HG03097 (cell line): Measurements from ENCODE around the gene TMEM120A.
A peak's percentile ranks its signal among the peaks of the same experiment; 100 is the strongest.
"Not testable (repeated sequence)": the region's sequence is repeated elsewhere in the genome, so short reads cannot be mapped to it uniquely, and the experiment has no call there.

Experiments
- ATAC-seq: cut with Tn5 transposase; IDR thresholded peaks from one replicate; pipeline ENCODE4 v1.9.1; 2021; ENCODE audit not compliant: unreplicated experiment, low FRiP score

TMEM120A gene

GRCh38 chr7:75994388-75995051, at the start of gene TMEM120A:
TSS of gene TMEM120A (minus strand) at chr7:75994595. CDS start at chr7:75994570, 25 bp downstream.
- peak; percentile 89 for ATAC-seq

- ATAC-seq: no peak
Measured at GRCh38 chr7:76040126-76040525, 45.7 kb upstream of the TMEM120A start.

DNA sequence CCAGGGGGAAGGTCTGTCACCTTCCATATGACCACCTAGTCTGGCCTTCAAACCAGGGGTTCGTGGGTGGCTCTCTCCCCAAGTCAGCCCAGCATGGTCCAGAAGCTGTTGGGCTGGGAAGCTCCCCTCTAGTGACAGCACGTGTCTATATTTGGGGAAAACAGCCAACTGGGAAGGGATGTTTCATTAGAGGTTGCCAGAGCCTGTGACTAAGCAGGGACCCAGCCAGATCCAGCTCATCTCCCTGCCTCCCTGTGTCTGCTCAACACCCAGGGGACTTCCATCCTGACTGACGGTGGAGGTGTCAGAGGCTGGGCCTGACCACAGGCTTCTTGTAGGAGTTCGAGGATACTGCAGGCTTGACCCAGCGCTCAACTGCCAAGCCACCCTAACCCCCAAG, 42.9 kb upstream of the TMEM120A start:
- ATAC-seq: no peak

- ATAC-seq: no peak
Measured at GRCh38 chr7:76031964-76032363, 37.6 kb upstream of the TMEM120A start.

- not testable (repeated sequence) for ATAC-seq
Measured at GRCh38 chr7:76029682-76030081, 35.3 kb upstream of the TMEM120A start.

GRCh38 chr7:76023002-76023401, 28.6 kb upstream of the TMEM120A start:
- ATAC-seq: no peak

DNA sequence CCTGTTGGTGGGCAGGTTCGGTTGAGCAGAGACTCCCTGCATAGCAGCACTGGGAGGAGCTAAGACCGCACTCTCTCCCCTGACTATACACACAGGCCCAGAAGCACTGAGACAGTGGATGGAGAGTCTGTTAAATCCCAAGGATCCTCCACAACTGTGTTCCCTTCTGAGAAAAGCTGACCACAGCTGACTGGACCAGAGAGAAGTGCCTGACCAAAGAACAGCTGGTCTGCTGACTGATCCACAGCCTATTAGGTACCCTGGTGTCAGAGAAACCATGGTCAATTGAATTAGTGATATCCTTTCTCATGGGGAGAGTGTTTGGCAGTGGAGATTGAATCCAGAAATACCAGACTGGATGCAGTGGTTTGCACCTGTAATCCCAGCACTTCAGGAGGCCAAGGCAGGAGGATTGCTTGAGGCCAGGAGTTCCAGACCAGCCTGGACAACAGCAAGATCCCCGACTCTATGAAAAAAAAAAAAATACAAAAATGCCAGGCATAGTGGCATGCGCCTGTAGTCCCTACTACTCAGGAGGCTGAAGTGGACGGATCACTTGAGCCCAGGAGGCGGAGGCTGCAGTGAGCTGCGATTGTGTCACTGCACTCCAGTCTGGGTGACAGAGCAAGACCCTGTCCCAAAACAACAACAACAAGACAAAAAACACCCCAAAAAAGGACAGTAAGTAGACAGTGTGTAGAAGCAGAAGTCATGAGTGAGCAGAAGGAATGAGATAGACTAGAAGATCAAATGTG, 27.8 kb upstream of the TMEM120A start:
- no peak for ATAC-seq

- no peak for ATAC-seq
Measured at GRCh38 chr7:76020031-76020714, 25.8 kb upstream of the TMEM120A start.

DNA sequence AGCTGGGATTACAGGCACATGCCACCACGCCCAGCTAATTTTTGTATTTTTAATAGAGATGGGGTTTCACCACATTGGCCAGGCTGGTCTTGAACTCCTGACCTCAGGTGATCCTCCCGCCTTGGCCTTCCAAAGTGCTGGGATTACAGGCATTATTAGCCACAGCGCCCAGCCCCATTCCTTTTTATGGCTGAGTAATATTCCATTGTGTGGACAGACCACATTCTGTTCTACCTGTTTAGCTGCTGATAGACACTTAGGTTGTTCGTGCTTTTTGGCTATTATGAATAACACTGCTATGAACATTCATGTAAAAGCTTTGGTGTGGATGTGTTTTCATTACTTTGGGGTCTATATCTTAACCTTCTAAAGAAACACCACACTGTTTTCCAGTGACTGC, 24.1 kb upstream of the TMEM120A start:
- ATAC-seq: not testable (repeated sequence)

DNA sequence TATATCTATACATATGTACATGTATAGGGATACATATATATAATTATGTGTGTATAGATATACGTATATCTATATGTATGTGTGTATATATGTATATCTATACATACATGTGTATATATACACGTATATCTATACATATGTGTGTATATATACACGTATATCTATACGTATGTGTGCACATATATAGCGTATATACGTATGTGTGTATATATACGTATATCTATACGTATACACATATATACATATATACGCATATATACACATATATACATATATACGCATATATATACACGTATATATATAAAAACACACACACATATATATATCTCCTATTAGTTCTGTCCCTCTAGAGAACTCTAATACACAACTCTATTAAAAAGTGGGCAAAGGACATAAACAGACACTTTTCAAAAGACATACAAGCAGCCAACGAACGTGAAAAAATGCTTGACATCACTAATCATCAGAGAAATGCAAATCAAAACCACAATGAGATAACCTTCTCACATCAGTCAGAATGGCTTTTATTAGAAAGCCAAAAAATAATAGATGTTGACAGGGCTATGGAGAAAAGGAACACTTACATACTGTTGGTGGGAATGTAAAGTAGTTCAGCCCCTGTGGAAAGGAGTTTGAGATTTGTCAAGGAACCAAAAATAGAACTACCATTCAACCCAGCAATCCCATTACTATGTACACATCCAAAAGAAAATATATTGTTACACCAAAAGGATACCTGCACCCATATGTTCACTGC, 22.0 kb upstream of the TMEM120A start:
- no peak for ATAC-seq

DNA sequence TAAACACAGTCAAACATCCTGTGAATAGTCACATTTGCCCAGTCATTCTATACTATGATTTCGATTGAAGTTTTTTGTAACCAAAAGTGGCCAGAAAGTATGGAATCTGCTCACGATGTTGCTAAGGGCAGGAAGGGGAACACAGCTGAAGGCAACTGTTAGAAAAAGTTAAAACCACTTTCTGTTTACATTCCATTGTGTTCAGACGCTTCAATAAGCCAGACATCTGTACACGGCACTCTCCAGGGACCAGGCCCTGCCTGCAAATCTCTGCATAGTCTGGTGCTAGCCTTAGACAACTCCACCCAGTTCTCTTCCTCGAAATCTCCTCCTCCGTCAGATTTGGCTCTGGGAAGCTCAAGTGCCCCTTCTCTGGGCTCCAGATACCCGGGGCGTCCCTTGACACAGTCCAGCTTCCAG, 17.1 kb upstream of the TMEM120A start:
- ATAC-seq: no peak

GRCh38 chr7:76009672-76010600, 15.5 kb upstream of the TMEM120A start:
- ATAC-seq: no peak

GRCh38 chr7:76008156-76008687, 13.8 kb upstream of the TMEM120A start:
- no peak for ATAC-seq

GRCh38 chr7:76005004-76005403, 10.6 kb upstream of the TMEM120A start:
- not testable (repeated sequence) for ATAC-seq

- no peak for ATAC-seq
Measured at GRCh38 chr7:76003351-76003750, 9.0 kb upstream of the TMEM120A start.

DNA sequence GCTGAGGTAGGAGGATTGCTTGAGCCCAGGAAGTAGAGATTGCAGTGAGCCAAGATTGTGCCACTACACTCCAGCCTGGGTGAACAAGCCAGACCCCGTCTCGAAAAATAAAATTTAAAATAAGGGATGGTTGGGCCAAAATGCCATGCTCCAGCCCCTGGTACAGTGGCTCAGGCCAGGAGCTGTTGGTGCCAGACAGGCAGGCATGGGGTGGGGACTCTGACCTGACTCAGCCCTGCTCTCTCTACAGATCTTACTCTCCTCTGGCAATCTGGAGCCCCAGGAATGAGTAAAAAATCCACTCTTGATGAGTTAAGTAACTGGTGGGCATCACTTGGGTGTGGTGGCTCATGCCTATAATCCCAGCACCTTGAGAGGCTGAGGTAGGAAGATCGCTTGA, 8.4 kb upstream of the TMEM120A start:
- ATAC-seq: no peak

DNA sequence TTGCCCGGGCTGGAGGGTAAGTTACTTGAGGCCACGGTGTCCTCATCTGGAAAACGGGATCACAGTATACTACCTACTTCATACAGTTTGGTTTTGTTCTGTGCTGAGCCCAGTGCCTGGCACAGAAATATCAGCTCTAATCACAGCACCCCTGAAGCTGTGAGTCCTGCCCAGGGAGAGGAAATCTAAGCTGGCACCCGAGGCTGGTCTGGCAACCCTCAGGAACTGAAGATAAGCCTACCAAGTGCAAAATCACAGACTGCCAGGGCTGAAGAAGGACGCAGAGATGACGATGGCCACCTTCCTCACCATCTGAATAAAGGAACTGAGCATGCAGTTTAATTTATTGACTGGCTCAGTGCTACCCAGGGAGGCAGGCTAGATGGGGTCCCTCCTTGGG, 7.7 kb upstream of the TMEM120A start:
- no peak for ATAC-seq

DNA sequence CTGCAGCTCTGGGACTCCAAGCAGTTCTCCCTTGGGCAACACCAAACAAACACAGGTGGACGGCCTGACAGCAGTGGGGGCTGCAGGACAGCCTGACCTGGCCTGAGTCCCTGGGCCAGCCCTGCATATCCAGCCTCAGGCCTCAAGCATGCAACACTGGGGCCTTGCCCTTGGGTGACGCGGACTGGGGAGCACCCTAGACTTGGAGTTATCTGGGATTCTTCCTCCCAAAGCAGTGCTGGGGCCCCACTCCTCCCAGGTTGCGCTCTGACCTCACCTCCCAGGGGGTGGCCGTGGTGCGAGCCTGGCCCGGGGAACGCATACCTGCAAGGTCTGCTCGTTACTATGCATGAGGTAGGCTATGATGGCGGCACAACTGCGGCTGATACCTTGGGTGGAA, 6.2 kb upstream of the TMEM120A start:
- ATAC-seq: no peak

- ATAC-seq: no peak
Measured at GRCh38 chr7:75998038-75998437, 3.6 kb upstream of the TMEM120A start.

DNA sequence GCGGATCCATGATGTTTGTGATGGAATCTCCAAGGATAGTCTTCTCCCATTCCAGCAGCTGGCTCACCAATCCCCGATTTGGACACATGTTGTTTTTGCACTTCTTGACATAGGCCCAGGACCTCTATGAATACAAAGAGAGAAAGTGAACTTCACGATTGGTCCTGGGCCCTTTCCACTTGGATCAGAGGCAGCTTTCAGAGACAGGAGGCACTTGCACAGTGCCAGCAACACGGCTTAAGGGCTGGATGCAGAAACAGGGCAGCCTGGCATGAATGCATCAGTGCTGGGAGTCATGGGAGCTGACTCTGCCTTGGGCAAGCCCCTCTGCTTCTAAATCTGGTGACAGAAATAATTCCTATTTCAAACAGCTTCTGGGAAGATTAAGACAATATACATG, 2.1 kb upstream of the TMEM120A start:
- no peak for ATAC-seq
